Tibial nerve (tissue), 4 donors: ENCODE results near the gene BAIAP2. TPM values are rescaled to one million over a fixed set of nuclear protein-coding genes. Genes with fewer than 3 reads are reported as not detected.

Source experiments
- DNase-seq, 2 donors: peaks; one replicate each; pipeline ENCODE4 v3.0.0-alpha.2; 2019; ENCODE audit warnings: low spot score in 2 of 2
- H3K27ac ChIP-seq, 4 donors: fragments of 200-600 bp; sonication (generic) in 3 of 4; one replicate each; pipeline ENCODE4 v1.5.1; 2017 to 2019; ENCODE audit warnings: mild to moderate bottlenecking in 1 of 4
- H3K27me3 ChIP-seq, 2 donors: fragments of 200-600 bp; sonication (generic) in 1 of 2; one replicate each; pipeline versions ENCODE4 v1.5.1 to v1.6.0; 2017 to 2019
- H3K36me3 ChIP-seq, 3 donors: fragments of 200-600 bp; sonication (generic); one replicate each; pipeline ENCODE4 v1.5.1; 2018 to 2019
- H3K4me1 ChIP-seq, 4 donors: fragments of 200-600 bp; sonication (generic) in 3 of 4; one replicate each; pipeline ENCODE4 v1.5.1; 2017 to 2019
- H3K4me3 ChIP-seq, 4 donors: fragments of 200-600 bp; sonication (generic) in 3 of 4; one replicate each; pipeline ENCODE4 v1.5.1; 2017 to 2019; ENCODE audit warnings: mild to moderate bottlenecking in 1 of 4, moderate library complexity in 1 of 4
- H3K9me3 ChIP-seq, 4 donors: fragments of 200-600 bp; sonication (generic) in 3 of 4; one replicate each; pipeline ENCODE4 v1.5.1; 2017 to 2019
- CTCF ChIP-seq, 5 experiments: fragments of 200-600 bp in 3 of 5; fragments of 450-650 bp in 2 of 5; sonication (generic) in 3 of 5; IDR thresholded peaks; one replicate each; pipeline ENCODE4 v1.5.1; 2016 to 2019; ENCODE audit warnings: antibody characterized with exemption in 5 of 5, mild to moderate bottlenecking in 3 of 5, moderate library complexity in 2 of 5
- EP300 ChIP-seq, 2 donors: sonication (generic); formaldehyde crosslinking; IDR thresholded peaks; one replicate each; pipeline ENCODE4 v1.6.1; 2017; ENCODE audit warnings: antibody characterized with exemption in 2 of 2, mild to moderate bottlenecking in 1 of 2
- POLR2A ChIP-seq, 2 donors: fragments of 450-650 bp; IDR thresholded peaks; one replicate each; pipeline ENCODE4 v1.6.1; 2017; ENCODE audit warnings: antibody characterized with exemption in 2 of 2, mild to moderate bottlenecking in 2 of 2, moderate library complexity in 2 of 2
- WGBS, 2 donors: methylation state at CpG; one replicate each; pipeline ENCODE4 v1.1.5; 2018; 5-methylcytosine and 5-hydroxymethylcytosine counted together
- total RNA-seq, 4 donors: library from RNA; depleted of rRNA; stranded (reverse); fragments of >200 nt; gene quantifications; one replicate each; pipeline ENCODE4 v1.1.0, GENCODE V29; 2016

The BAIAP2 gene
- total RNA-seq, 4 donors from 2014 or later = 49.5 to 81.2 (median 66.9) TPM

- DNase-seq = no peak
- H3K36me3 ChIP-seq = peaks cover 0 to 75% (median 0%) of the 10 kb centered on the region in 3 donors
- TF ChIP-seq CTCF (IDR thresholded peaks at IDR 0.05) (no peak), EP300 (IDR thresholded peaks at IDR 0.05) (peak in 1 of 2 donors; percentile 6)
- no peaks in the 10 kb centered on the region for H3K27me3 ChIP-seq
- no peak overlapping the region for H3K4me3 ChIP-seq
- H3K4me1 ChIP-seq = peaks cover 0 to 67% (median 19%) of the 10 kb centered on the region in 4 donors
- 62 to 77% methylated on average over 7 of the region's 11 CpGs for WGBS, 2 donors
- H3K27ac ChIP-seq = peak overlapping the region; percentile 32 to 93 (median 63)
- H3K9me3 ChIP-seq = no peaks in the 10 kb centered on the region
These were observed 80.3 kb downstream of the BAIAP2 start for GRCh38 chr17:81115219-81115618.

GRCh38 chr17:81115749-81116464 lies 81.0 kb downstream of the BAIAP2 start:
- Histone ChIP-seq H3K4me3 (no peak overlapping the region), H3K9me3 (no peaks in the 10 kb centered on the region), H3K36me3 (peaks cover 0 to 73% (median 0%) of the 10 kb centered on the region in 3 donors), H3K27me3 (no peaks in the 10 kb centered on the region), H3K4me1 (peaks cover 0 to 66% (median 20%) of the 10 kb centered on the region in 4 donors), H3K27ac (peak overlapping the region; percentile 32 to 93 (median 84))
- no peak for TF ChIP-seq EP300 (IDR thresholded peaks at IDR 0.05)
- TF ChIP-seq POLR2A (IDR thresholded peaks at IDR 0.05) = no peak
- TF ChIP-seq CTCF (IDR thresholded peaks at IDR 0.05) = no peak
- WGBS, 2 donors = 62 to 69% methylated on average over 13 to 20 of the region's 22 CpGs
- DNase-seq = no peak

- Histone ChIP-seq H3K36me3 (peaks cover 0 to 66% (median 0%) of the 10 kb centered on the region in 3 donors), H3K27me3 (no peaks in the 10 kb centered on the region), H3K27ac (peak overlapping the region; percentile 32 to 93 (median 84)), H3K4me1 (peaks cover 0 to 69% (median 22%) of the 10 kb centered on the region in 4 donors), H3K9me3 (no peaks in the 10 kb centered on the region), H3K4me3 (no peak overlapping the region)
- WGBS, 2 donors = 76 to 87% methylated on average over 3 to 8 of the region's 8 CpGs
- no peak for DNase-seq
- TF ChIP-seq POLR2A (IDR thresholded peaks at IDR 0.05) (no peak), CTCF (IDR thresholded peaks at IDR 0.05) (no peak), EP300 (IDR thresholded peaks at IDR 0.05) (no peak)
These were observed 81.8 kb downstream of the BAIAP2 start for GRCh38 chr17:81116704-81117103.

- H3K4me3 ChIP-seq = no peak overlapping the region
- H3K27me3 ChIP-seq = no peaks in the 10 kb centered on the region
- H3K9me3 ChIP-seq = no peaks in the 10 kb centered on the region
- DNase-seq = no peak
- H3K4me1 ChIP-seq = peaks cover 0 to 74% (median 25%) of the 10 kb centered on the region in 4 donors
- peak overlapping the region; percentile 51 to 93 (median 84) for H3K27ac ChIP-seq
- peaks cover 0 to 56% (median 0%) of the 10 kb centered on the region in 3 donors for H3K36me3 ChIP-seq
- no peak for TF ChIP-seq CTCF (IDR thresholded peaks at IDR 0.05)
- TF ChIP-seq POLR2A (IDR thresholded peaks at IDR 0.05) = no peak
- TF ChIP-seq EP300 (IDR thresholded peaks at IDR 0.05) = no peak
- 61 to 69% methylated on average over 10 to 13 of the region's 20 CpGs for WGBS, 2 donors
These were observed 82.8 kb downstream of the BAIAP2 start for GRCh38 chr17:81117672-81118198.
